ENCODE results near the gene SGPL1. TPM values are rescaled to one million over a fixed set of nuclear protein-coding genes. Genes with fewer than 3 reads are reported as not detected.

The SGPL1 gene
- total RNA-seq, 1 donor from 2014 or later: 13.1 TPM

DNA sequence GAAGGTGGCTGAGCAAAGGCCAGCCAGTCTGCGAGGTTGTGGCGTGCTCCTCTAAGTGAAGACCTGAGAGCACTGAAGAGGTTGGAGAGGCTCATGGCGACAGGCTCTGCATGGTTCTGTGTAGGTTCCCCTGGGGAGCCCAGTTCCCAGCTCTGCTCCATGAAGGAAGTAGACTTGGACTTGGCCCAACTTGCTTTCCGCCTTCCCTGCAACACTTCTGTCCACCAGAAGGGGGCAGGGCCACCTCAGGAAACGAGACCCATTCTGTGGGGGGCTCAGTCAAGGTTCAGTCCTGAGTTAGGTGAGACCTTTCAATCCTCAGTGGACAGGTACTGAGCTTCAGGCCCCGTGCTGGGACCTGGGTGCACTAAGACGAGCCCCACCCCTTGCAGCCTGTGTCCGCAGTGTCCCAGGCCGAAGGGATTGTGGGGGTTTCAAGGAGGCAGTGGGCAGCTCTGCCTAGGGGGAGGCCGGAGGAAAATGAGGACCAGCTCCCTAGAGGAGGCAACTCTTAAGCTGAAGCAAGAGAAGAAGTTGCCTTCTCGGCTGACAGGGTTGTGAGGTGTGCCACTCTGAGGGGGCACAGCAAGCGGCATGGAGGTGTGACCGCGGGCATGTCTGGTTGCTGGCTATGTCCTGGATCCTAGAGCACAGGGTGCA is 87.6 kb downstream of the SGPL1 start:
- DNase-seq (ENCODE audit: low read depth, low spot score): no peak

DNA sequence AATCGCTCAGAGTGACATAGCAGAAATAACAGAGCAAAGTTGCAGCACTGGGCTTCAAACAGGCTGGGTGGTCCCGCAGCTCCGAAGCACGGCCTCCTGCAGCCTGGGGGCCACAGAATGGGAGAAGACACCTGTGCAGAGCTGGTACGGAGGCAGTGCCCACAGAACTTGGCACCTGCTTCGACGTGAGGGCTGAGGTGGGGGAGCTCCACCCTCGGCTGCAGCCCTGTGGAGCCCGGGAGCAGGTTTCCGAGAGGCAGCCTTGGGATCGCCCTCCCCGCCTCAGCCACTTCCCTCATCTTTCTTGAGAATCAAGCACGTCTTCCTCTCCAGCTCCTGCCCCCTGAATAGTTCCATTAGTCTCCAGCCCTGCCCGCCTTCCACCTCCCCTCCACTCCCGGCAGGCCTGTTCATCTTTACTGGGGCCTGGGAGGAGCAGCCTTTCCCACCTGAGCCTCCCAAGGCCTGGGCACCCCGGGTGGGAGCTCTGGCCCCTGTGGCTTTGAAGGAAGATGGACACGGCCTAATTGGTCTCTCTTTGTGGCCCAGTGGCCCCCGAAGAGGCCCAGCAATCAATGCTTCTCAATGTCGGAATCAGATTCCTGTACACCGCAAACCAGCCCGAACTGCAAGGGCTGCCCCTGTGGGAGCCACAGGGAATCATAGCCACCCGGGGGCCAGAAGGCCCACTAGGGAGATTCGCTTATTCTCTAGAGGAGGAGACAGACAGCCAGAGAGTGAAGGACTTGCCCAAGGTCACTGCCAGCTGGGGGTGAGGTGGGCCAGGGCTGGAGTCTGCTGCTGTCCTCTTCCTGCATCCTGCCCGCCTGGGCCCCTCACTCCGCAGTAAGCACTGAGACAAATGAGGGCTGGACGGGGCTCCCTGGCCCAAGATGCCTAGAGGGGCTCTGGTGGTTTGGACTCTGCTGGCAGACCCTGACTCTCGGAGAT is 89.6 kb downstream of the SGPL1 start:
- DNase-seq (ENCODE audit: low read depth, low spot score): no peak

DNA sequence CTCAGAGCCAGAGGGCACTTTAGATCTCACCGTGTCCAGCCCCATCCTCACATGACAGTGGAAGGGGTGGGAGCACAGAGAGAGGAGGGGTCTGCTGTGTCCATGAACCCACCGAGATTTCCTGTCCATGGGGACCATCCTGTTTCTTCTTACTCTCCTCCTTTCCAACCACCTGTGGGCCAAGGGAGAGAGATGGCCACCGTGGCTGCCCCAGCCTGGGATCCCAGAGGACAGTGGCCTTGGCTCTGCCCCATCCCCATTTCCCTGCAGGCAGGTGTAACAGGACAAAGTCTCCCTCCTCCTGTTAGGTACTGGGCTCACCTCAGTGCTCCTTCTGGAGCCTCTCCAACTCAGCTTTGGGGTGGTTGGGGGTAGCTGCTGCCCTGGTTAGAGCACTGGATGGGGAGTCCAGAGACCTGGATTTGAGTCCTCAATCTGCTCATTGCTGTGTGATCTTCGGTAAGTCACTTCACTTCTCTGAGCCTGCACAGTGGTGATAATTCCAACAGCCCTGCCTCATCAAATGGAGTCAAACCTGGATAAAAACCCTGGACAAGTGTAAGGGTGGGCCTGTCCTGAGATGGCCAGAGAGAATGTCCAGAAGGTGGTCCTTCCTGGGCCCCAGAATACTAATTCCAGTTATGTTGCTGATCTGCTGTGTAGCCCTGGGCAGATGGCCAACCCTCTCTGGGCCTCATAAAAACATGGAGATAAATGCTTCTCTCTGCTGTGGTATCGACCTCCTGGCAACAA is 90.5 kb downstream of the SGPL1 start:
- DNase-seq (ENCODE audit: low read depth, low spot score): no peak

DNA sequence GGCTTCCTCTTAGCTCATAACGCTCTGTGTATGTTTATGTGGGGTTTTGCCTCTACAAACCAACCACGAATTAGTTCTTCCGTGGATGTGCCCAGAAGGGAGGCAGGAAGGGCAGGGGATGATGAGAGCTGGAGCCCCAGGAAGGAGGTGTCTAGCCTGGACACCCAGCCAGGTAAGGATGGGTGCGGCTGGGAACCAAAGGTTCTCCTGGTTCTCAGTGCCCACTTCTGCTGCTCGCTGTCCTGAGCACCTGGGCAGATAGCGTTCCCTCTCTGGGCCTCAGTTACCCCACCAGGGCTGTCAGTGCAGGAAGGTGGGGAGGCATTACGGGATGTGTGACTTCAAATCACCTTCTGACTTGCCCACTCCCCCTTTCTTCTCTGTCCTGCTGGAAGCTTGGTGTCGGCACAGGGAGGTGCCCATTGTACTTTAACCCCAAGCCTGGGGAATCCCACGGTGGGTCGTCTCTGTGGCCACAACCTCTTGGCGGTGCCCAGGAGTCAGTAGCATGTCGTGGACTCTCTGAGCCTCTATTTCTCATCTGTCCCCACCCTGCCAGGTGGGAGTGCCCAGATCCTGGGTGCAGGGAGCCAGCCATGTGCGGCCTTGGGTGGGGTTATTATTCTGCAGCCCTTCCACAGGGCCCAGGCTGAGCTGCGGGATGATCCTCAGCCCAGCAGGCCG is 91.3 kb downstream of the SGPL1 start:
- no peak for DNase-seq (ENCODE audit: low read depth, low spot score)

DNA sequence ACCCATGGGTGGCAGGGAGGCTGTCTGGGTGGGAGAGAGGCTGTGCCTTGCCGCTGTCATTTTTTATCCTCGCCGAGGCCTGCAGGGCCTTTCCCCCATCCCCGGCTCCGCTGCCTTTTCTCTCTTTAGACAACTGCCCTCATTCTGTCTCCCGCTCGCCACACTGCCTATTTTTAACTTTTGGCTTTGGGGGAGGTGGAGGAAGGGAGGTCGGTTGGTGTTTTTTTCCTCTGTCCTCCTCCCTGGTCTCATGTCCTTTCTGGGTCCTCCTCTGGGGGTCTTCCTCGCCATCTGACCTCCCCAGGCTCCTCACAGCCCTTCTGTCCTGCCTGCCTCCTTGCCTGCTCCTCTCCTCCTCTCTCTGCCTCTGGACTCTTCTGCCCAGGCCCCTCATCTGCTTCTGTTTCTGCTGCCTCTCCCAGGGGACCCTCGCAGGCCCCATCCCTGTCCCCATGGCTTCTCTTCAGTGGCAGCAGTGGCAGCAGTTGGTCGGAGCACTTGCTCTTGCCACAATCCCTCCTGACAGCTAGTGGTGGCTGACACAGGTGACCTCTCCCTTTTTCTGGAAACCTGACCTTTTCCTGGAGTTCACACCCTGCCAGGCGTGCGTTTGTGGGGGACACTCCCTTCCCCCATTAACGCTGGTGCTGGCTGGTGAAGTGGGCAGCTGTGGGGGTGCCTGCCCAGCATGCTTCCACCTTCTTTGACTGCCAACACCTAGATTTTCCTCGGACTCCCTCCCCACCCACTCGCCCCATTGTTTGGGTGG is 92.1 kb downstream of the SGPL1 start:
- DNase-seq (ENCODE audit: low read depth, low spot score): no peak

DNA sequence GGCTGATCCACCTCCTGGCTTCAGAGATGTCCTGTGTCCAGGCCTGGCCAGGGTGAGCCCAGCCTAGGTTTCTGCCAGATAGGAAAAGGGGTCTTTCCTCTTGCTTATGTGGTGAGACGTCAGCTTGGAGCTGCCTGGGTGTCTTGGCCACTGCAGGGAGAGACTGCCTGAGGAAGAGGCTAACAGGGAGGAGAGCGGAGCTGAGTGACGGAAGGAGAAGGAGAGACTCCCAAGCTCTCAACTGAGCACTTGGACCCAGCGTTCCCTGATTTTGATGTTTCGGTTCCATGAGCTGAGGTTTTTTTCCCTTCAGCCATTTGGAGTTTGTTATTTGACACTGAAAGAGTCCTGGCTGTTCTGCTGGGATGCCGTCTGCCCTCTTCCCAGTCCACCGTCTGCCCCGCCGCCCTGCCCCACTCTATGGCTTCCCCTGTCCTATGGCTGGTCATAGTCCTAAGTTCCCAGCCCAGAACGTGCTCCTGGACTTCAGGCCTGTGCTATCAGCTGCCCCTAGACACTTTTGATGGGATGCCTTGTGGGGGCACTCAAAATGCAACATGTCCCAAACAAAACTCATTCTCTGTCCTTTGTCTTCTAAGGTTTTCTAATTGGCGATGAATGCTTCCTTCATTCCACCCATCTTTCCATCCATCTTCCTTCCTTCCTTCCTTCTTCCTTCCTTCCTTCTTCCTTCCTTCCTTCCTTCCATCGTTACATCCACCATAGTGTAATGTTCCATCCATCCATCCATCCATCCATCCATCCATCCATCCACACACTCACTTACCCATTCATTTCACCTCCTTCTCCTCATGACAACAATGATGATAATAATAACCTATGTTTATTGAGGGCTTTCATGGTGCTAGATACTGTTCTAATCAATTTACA is 92.9 kb downstream of the SGPL1 start:
- DNase-seq (ENCODE audit: low read depth, low spot score): no peak

DNA sequence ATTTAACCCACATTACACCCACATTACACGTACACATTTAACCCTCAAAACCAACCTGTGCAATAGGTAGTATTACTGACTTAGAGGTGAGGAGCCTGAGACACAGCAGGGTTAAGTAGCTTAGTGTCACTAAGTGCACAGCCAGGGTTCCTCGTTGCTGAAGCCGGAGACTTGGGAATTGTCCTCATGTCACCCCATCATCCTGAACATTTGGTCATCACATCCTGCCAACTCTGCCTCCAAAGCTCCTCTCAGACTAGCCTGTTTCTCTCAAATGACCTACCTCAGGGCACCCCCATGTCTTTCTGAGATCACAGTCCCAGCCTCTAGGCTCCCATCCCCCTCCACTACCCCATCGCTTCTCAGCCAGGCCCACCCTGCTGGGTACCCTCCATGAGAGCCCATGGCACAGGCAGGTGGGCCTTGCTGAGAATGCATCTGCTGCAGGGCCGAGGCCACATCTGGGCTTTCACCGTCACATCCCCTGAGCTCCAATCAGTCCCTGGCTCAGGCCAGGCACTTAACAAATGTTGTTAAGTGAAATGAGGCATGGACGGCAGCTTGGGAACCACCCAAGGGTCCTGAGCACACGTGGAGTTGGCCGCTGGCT is 93.7 kb downstream of the SGPL1 start:
- no peak for DNase-seq (ENCODE audit: low read depth, low spot score)

DNA sequence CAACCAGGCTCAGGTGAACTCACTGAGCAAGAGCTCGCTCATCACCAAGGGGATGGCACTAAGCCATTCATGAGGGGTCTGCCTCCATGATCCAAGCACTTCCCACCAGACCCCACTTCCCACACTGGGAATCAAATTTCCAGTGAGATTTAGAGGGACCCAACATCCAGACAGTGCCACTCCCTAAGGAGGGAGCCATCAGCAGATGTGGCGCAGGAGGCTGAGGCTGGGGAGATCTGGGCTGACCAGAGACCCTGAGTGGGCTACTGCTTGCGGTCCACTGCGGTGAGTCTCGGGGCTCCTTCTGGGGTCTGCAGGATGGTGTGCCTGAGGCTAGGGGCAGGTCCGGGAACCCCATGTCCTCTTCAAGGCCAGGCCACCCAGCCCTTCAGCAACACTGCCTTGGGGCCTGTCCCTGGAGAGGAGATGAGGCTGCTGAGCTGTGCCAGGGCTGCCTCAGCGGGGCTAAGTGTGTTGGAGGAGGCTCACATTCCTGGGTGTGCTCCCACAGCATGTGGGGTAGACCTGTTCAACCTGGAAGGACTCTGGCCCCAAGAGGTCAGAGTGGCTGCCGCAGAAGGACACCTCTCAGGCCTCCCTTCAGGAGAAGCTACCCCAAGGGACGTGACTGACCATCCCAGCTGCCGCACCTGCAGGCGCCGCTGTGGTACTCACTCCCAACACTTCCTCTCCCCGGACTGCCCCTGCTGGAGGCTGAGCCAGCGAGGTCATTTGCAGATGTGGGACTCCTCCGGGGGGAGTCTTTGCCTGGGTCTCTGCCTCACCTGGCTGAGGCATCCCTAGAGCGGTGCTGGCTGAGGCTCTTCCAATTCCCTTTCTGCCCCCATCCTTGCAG is 95.0 kb downstream of the SGPL1 start:
- DNase-seq (ENCODE audit: low read depth, low spot score): no peak

DNA sequence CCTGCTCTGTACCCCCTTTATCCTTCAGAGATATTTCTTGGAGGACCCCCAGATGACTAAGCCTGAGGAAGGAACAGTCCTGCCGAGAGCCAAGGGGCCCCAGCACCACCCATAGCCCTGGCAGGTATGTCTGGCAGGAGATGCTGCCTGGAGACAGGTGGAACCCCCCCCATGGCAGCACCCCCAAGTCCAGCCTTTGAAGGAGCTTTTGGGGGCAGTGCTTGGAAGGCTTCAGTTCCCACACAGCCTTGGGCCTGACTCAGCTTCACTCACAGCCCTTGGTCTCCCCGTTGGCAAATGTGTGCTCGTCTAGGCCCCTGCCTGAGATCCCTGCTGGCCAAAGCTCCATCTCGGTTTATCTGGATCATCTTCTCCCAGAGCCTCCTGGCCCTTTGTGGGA is 95.6 kb downstream of the SGPL1 start:
- DNase-seq (ENCODE audit: low read depth, low spot score): no peak

DNA sequence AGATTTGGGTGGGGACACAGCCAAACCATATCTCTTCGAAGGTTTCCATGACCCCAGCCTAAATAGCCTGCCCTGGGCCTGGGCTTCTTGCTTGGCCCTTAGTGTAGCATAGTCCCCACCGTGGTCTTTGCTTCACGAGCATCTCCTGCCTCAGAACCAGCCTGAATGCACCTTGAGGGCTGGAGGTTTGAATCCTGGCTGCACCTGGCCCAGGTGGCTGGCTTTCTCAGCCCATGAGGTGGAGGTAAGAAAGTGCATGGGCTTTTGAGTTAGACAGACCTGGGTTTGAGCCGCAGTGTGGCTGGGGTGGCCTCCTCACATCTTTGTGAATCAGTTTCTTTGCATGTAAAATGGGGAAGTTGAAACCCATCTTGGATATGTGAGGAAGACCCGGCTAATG is 96.8 kb downstream of the SGPL1 start:
- DNase-seq (ENCODE audit: low read depth, low spot score): no peak

DNA sequence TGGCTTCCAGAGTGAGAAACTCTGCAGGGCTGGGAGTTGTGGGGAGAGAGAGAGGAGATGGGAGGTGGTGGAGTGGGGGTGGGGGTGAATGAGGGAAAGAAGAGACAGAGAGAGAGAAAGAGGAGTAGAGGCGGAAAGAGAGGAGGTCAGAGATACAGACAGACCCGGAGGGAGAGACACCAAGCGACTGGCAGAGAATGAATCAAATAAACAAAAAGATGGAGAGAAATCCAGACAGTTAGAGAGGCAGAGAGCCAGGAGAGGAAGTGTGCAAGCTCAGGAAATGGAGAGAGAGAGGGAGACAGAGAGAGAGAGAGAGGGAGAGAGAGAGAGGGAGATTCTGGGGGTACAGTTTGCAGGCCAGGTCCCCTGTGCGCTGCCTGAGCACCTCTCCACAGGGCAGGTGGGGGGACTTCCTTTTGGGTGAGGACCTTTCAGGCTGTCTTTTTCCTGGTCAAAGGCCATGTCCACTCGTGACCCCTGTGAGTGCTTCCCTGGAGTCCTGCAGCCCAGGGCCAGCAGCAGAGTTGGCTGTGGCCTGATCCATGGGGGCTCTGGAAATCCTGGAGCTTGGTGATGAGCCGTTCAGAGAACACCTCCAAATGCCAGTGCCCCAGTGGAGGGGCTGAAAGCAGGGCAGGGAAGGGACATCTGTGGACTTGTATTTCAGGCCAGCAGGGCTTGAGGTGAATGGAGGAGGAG is 97.6 kb downstream of the SGPL1 start:
- no peak for DNase-seq (ENCODE audit: low read depth, low spot score)

DNA sequence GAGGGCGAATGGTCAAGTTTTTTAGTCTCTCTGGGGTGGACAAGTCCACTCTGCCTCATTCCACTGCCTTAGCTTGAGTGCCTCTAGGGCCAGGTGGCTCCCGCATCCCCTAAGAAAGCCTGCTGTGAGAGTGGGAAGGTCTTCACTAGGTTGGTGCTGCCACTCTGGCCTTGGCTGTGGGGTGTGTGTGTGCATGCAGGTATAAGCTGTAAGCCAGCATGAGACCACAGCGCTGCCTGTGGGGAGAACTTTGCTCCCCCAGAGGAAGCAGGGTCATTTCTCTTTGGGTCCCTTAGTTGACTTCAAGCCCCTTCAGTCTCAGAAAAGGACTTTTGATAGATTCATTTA is 98.1 kb downstream of the SGPL1 start:
- no peak for DNase-seq (ENCODE audit: low read depth, low spot score)

DNA sequence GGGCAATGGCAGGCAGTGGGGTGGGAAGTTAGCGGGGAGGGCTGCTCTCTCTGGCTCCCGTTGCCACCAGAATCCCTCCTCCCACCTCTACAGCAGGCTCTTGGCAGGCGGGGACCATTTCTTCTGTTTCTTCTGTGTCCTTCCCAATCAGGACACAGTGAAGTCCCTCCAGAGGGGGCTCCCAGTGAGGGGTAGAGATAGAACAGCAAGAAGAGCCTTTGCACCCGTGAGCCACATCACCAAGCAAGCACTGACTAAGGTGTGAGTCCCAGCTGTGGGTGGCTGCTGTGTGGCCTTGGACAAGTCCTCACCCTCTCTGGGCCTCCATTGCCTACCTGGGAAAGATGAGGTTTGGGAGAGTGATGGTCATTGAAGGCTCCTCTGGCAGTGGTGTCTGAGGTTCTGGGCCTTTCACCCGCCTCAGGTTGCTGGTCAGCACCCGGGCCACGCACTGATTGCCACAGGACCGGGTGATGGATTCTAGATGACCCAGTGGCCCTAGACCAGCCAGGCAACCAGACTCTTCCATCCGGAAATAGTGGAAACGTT is 98.6 kb downstream of the SGPL1 start:
- DNase-seq (ENCODE audit: low read depth, low spot score): no peak

DNA sequence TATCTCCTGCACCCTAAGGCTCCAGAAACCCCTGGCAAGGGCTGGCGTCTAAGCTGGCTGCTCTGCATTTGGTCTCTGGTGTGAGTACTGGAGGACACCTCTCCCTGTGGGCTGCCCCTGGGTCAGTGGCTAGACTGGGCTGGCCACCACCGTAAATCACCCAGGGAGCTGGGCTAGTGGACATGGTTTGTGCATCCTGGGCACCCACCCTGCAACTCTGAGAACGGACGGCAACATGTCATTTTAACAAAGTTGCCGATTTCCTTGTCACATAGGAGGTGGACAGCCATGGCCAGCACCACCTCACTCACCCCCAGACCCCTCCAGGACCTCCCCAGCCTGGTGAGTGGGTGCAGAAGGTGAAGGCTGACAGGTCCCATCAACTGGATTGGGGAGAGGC is 99.5 kb downstream of the SGPL1 start:
- DNase-seq (ENCODE audit: low read depth, low spot score): no peak

DNA sequence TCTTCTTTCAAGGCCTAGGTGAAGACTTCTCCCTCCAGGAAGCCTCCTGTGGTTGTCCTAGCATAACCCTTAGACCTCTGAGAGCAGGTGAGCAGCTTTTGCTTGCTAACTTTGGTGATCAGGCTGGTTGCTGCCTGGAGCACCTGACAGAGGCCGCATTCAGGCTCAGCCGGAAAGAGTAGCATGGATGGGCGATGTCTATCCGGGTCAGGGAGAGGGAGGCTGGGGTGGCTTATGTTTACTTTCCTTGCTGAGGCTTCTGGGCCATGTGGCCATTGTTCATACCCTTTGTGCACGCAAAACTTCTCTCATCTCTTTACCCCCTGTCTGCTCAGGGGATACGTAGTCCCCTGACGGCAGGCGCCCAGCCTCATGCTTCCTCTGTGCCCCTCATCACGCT is 100.1 kb downstream of the SGPL1 start:
- DNase-seq (ENCODE audit: low read depth, low spot score): no peak

DNA sequence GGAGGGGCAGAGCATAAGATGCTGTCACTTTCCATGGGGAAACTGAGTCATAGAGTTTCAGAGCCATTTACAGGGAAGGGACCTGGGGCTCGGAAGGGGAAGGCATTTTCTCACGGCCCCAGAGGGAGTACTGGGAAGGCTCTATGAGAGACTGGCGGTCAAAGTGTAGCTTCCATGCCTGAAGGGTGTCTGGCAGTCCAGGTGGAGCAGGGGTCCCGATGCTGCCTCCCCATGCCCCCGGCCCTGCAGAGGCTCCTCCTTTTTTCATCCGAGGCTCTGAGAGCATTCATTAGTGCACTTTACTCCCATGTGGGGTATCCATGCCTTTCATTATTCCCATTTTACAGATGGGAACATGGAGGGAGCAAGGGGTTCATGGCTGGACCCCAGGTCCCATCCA is 100.5 kb downstream of the SGPL1 start:
- no peak for DNase-seq (ENCODE audit: low read depth, low spot score)

DNA sequence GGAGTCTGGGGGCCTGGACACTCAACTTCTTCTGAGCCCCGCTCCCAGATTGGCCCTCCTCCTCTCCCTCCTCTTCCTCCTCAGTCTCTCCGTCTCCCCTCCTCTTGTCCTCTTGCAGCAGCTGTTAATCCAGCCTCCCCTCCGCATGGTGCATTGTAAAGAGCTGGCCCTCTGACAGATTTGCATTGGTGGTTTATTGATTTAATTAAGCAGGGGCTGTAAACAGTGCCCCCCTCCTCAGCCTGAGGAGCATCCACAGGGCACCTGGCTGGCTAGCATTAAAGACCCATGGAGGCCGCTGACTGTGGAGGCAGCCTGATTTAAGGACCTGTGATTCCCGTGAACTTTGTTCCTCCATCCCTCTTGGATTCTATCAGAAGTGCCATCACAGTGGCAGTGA is 101.5 kb downstream of the SGPL1 start:
- DNase-seq (ENCODE audit: low read depth, low spot score): no peak

DNA sequence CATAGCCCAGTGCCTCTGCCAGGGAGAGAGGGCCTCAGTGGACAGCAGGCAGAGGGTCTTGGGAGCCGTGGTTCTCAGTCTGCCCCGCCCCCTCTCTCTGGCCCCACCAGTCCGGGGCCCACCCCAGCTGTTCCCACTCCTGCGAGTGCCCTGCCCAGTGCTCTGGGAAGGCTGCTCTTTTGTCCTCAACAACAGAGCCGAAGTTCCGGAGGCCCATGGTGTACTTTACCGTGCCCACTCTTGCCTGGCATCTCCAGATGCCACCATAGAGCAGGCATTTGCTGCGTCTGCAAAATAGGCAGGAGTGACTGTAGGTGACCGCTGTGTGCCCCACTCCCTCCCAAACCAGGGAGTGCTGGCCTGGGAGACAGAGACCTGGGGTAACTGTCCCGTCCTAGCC is 101.9 kb downstream of the SGPL1 start:
- DNase-seq (ENCODE audit: low read depth, low spot score): no peak
